ENCODE results near the gene ARL11.

ARL11 gene

GRCh38 chr13:49620170-49620621, 8.1 kb upstream of the ARL11 start:
- H3K4me3 ChIP-seq (ENCODE audit: low read depth, low read length), result no peak overlapping the region
- TF ChIP-seq CTCF (IDR thresholded peaks at IDR 0.05; ENCODE audit: borderline replicate concordance, insufficient read depth, low read depth, low read length), result no peak

- H3K4me3 ChIP-seq (ENCODE audit: low read depth, low read length), result no peak overlapping the region
- no peak for TF ChIP-seq CTCF (IDR thresholded peaks at IDR 0.05; ENCODE audit: borderline replicate concordance, insufficient read depth, low read depth, low read length)
Observed at GRCh38 chr13:49622174-49622946, 5.9 kb upstream of the ARL11 start.

- no peak overlapping the region for H3K4me3 ChIP-seq (ENCODE audit: low read depth, low read length)
- no peak for TF ChIP-seq CTCF (IDR thresholded peaks at IDR 0.05; ENCODE audit: borderline replicate concordance, insufficient read depth, low read depth, low read length)
Observed at GRCh38 chr13:49624229-49624628, 4.1 kb upstream of the ARL11 start.

GRCh38 chr13:49625392-49626079, 2.8 kb upstream of the ARL11 start:
- no peak for TF ChIP-seq CTCF (IDR thresholded peaks at IDR 0.05; ENCODE audit: borderline replicate concordance, insufficient read depth, low read depth, low read length)

GRCh38 chr13:49629196-49629938, 1.1 kb downstream of the ARL11 start:
- no peak for TF ChIP-seq CTCF (IDR thresholded peaks at IDR 0.05; ENCODE audit: borderline replicate concordance, insufficient read depth, low read depth, low read length)
- peak overlapping the region; percentile 66 for H3K4me3 ChIP-seq (ENCODE audit: low read depth, low read length)

More at GRCh38 chr13:49625392-49626079, 2.8 kb upstream of the ARL11 start:
- no peak overlapping the region for H3K4me3 ChIP-seq (ENCODE audit: low read depth, low read length)

GRCh38 chr13:49629947-49630346, 1.6 kb downstream of the ARL11 start:
- H3K4me3 ChIP-seq (ENCODE audit: low read depth, low read length), result no peak overlapping the region
- no peak for TF ChIP-seq CTCF (IDR thresholded peaks at IDR 0.05; ENCODE audit: borderline replicate concordance, insufficient read depth, low read depth, low read length)
